Head of caudate nucleus (tissue), 42 donors: ENCODE data around the gene CDK5RAP1.
"Not testable (repeated sequence)": the region's sequence is repeated elsewhere in the genome, so short reads cannot be mapped to it uniquely, and the experiment has no call there.

ENCODE experiments used
- DNase-seq, 42 donors: peaks; one replicate each; pipeline versions ENCODE4 v3.0.0 to v3.0.0-alpha.2; 2020 to 2021; ENCODE audit warnings: mixed read lengths in 7 of 42
- intact Hi-C: fragments of 100-400 bp; cut with DNase I; formaldehyde crosslinking; loops from one replicate; pipeline ENCODE4 v1.15.0; 2022

CDK5RAP1 gene

GRCh38 chr20:33393609-33394008 lies 7.7 kb downstream of the CDK5RAP1 start:
- intact Hi-C loops = no loop called here
- DNase-seq = peak in 5 of 42 donors; percentile 11 to 50 (median 30)

GRCh38 chr20:33391722-33392415 lies 9.4 kb downstream of the CDK5RAP1 start:
- intact Hi-C loops = no loop called here
- no peak for DNase-seq

GRCh38 chr20:33389326-33389725 lies 12.0 kb downstream of the CDK5RAP1 start:
- DNase-seq, intact Hi-C loops: not testable (repeated sequence)

- intact Hi-C loops = no loop called here
These were observed 13.1 kb downstream of the CDK5RAP1 start for GRCh38 chr20:33388268-33388667.

DNA sequence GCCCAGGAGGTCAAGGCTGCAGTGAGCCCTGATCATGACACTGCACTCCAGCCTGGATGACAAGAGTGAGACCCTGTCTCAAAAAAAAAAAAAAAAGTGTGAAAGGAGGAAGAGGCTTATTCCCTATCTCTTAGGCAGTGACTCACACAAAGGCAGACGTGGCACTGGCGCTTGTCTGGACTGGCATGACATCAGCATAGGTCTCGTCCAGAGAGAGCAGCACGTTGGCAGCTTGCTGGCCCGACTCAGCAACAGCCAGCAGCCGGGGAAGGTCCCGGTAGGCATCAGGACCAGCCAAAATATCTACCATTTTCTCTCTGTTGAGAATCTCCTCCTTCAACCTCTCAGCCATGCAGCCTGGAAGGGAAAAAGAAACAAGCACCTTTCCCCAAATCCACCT lies 14.1 kb downstream of the CDK5RAP1 start:
- no peak for DNase-seq
- intact Hi-C loops = no loop called here

More at GRCh38 chr20:33388268-33388667, 13.1 kb downstream of the CDK5RAP1 start:
- DNase-seq = no peak

DNA sequence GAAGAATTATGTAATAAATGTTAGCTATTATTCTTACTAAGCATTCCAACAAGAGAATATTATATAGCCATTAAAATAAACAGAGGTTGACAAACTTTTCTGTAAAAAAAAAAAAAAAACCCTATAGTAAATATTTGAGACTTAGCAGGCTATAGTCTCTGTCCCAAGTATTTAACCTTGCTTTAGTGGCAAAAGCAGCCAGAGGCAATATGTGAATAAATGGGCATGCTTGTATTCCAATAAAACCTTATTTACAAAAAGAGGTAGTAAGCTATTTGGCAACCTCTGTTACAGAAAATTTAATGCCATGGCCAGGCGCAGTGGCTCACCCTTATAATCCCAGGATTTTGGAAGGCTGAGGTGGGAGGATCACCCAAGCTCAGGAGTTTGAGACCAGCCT lies 14.6 kb downstream of the CDK5RAP1 start:
- intact Hi-C loops = no loop called here
- no peak for DNase-seq

DNA sequence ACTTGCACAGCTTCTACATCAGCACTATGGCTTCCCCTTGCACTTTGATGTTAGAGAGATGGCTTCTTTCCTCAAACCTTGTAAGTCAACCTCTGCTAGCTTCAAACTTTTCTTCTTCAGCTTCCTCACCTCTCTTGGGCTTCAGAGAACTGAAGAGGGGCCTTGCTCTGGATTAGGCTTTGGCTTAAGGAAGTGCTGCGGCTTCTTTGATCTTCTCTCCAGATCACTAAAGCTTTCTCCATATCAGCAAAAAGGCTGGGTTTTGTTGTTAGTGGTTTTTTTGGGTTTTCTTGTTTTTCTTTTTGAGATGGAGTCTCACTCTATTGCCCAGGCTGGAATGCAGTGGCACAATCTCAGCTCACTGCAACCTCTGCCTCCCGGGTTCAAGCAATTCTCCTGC lies 24.0 kb downstream of the CDK5RAP1 start:
- DNase-seq = no peak
- intact Hi-C loops = no loop called here

DNA sequence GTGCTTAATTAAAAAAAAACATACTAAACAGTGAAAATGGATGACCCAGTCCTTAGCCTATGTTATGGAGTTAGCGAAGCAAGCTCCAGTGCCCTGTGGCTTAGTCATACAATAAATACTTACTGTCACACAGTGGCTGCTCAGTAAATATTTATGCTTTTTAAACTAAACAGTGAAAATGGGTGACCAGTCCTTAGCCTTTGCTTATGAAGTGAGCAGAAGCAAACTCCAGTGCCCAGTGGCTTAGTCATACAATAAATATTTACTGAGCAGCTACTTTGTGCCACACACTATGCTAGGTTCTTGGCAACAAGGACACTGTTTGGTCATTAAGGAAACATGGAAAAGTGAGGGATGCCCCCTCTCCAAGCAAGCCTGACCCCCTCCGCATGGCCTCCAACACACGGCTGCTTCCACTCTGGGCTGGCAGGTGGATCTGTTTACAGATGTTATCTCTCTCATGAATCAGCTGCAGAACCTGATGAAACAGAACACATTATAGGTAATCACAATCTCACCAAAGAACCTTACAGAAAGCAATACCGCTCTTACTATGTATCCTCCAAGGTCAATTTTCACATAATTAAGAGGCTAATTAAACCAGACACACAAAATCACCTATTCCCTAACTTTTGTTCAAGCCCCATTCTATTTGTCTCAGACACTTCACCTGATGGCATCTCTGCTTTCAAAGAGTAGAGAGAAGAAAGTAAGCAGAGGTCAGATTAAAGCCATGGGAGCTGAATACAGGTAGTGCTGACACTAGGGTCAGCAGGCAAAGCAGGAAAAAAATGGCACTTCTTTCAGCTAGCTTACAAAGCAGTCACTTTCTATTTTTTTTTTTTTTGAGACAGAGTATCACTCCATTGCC lies 27.3 kb downstream of the CDK5RAP1 start:
- DNase-seq = no peak
- intact Hi-C loops = no loop called here

GRCh38 chr20:33372993-33373441 lies 28.3 kb downstream of the CDK5RAP1 start:
- intact Hi-C loops = no loop called here
- no peak for DNase-seq

DNA sequence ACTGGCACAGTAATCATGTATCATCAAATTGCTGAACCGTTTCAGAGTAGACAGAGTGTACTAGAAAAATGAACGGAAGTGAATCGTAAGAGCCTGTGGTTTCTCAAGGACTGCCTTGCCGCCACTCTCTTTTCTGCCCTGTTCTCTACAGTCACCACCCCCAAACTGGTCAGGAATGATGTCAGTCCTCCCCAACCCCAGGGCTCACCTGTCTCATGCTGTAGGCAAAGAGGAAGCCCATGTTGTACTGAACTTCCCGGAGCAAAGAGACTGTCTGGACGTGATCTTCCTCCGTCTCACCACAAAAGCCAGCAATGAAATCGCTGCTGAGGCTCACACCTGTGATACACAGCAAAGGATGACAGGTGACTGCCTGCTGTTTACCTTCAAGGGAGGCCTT lies 31.0 kb downstream of the CDK5RAP1 start:
- intact Hi-C loops = no loop called here
- no peak for DNase-seq

DNA sequence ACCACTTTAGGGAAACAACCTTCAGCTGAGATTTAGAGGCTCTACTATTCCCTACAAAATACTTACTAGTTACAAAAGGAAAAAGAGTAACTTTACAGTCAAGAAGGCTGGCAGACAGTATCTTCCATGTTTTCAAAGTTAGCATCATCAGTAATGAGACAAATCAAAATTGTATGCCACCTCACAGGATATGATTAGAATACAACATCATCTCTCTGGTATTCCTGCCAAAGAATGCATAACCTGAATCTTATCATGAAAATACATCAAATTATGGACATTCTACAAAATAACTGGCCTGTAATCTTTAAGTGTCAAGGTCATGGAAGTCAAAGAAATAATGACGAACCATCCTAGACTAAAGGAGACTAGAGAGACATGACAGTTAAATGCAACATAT lies 38.4 kb downstream of the CDK5RAP1 start:
- intact Hi-C loops = no loop called here
- DNase-seq = no peak

DNA sequence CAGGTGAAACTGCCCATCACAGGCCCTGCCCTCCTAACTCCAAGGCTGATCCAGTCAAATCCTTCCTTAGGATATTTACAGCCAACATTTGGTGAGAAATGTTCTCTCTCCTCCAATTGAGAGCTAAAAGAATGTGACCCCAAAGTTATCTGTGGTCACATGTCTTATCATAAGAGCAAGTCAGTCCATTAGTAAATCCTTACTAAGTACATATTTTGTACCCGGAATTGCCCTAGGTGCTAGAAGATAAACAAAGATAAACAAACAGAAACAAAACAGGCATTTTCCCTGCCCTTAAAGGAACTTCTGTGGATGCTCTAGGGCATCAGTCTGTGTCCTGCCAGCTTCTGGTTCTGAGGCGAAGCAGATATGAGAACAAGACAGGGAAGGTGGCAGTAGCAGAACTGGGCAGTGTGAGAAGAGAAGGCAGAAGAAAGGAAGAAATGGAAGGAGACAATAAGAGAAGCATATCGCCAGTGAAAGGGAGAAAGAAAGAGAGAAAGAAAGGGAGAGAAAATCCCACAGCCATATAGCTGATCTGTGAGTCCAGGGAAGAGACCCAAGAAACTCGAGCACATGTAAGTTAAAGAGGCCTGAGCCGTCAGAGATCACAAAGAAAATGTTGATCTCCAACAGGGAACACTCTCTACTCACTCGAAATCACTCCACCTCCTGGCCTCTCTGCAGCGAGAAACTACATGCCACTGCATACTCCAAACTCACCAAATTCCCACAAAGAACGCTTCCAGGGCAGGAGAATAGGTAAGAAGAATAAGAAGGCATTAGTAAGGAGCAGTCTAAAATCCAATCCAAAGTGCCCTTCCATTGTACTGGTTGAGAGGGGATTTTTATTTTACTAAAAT lies 41.7 kb downstream of the CDK5RAP1 start:
- DNase-seq = no peak
- intact Hi-C loops = no loop called here

DNA sequence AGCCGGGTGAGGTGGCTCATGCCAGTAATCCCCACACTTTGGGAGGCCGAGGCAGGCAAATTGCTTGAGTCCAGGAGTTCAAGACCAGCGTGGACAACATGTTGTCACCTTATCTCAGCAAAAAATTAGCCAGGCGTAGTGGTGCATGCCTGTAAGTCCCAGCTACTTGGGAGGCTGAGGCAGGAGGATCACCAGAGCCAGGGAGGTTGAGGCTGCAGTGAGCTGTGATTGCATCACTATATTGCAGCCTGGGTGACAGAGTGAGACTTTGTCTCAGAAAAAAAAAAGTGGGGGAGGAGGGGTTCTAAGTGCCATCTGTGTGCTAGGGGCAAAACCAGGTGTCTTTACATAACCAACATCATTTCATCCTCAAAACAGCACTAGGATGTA lies 48.3 kb downstream of the CDK5RAP1 start:
- no peak for DNase-seq
- intact Hi-C loops = no loop called here

DNA sequence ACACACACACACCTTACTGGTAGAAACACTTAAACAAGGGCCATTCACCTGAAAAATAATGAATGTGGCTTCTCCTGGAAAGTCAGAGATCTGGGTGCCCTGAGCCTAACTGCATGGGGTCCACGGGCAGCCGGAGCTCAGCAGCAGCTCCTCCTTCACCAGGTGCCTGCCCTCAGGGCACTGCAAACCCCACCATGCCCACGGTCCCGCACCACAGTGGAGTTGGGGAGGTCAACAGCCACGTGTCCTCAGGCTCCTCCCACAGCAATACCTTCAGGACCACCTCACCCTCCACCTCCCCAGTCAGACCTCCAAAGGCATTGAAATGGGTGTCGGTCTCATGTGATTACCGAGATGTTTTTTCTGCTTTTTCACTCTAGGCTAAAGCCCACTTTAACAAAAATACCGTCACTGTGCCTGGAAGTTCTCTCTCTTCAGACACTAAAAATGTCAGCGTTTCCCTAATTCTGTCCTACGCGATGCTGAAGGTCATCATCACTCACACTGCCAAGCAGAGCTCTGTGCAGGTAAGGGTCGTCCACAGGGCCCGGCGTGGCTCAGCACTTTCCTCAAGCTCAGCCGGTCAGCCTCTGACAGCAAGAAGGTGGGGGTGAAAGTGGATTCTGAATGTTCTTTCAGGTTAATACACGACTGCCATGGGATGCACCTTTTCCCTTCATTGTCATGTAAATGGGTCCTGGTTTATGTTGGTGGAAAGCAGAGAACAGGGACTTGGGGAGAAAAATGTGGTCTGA lies 48.9 kb downstream of the CDK5RAP1 start:
- intact Hi-C loops = no loop called here
- DNase-seq = no peak

GRCh38 chr20:33351696-33352095 lies 49.6 kb downstream of the CDK5RAP1 start:
- intact Hi-C loops = no loop called here
- peak in 1 of 42 donors; percentile 26 for DNase-seq

DNA sequence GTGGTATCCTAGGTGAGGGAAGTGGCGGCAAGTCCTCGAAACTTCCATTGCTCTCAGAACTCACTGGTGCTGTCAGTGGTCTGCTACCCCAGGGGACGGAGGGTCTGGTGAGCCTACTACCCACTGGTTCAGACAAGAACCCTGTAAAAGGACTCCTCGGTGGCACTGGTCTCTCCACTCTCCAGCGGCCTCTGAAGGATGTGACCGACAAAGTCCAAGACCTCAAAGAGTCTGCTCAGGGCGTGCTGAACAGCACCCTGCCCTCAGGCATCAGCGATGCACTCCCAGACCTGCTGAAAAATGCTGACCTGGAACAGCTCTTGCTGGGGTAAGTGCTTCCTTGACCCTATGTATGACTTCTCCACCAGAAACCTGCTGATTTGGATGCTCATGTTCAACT lies 51.8 kb downstream of the CDK5RAP1 start:
- intact Hi-C loops = no loop called here
- DNase-seq = no peak

DNA sequence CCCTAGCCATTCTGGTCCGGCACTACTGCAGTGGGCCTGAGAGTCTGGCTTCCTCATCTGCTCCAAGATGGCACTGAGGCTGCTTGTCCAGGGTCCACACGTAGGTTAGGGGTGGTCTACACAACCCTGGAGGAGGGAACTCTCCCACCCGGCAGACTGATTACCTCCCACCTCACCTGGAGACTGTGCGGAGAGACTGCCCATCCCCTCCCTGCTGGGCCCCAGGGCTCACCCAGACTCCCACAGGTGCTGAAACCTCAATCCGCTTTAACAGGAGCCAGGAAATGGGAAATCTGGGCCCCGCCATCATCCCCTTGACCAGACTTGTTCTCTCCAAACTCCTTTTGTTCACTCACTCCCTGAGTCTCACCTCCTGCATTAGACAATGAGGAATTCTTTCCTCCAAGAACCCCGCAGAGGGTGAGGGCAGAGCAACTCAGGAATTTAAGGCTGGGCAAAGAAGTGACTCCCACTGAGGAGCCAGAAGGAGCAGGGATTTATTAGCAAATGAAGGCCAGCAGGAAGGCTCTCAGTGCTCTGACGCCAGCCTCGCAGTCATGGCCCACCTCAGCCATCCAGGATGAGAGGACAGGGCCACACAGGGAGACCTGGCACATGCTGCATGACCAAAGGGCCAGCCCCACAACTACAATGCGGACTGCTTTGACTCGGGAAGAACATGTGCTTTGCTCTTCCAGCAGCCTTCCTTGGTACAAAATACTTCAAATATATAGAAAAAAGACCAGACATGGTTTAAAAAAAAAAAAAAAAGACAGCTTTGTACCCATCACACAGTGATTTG lies 53.0 kb downstream of the CDK5RAP1 start:
- DNase-seq = no peak
- intact Hi-C loops = no loop called here

DNA sequence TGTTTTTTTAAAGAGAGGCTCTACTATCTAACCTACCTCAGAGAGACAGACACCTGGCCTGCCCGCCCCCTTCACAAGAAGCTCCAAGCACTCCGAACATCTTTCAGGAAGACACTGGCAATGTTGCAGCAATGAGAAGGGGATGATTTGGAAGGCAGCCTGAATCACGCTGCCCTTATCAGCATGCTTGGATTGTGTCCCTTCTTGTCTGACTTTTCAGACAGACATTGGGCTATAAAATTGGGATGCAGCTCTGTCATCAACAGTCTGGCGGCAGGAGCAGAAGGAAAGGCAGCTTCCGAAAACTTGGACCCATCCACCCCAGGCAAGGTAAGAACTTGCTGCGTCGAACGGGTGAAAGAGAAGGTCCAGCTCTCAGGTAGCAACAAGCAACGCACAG lies 56.0 kb downstream of the CDK5RAP1 start:
- intact Hi-C loops = no loop called here
- DNase-seq = no peak
